SK-N-SH (cell line): Measurements from ENCODE around the gene TMEM266.

Experiments used
- CTCF ChIP-seq: fragments of 200-600 bp; sonication (generic); IDR thresholded peaks from 2 replicates; pipeline ENCODE4 v1.6.1; 2017; ENCODE audit warnings: antibody characterized with exemption, mild to moderate bottlenecking, moderate library complexity
- GATA2 ChIP-seq: sonication (generic); formaldehyde crosslinking; IDR thresholded peaks from 2 replicates; pipeline ENCODE4 v1.5.0; 2020; ENCODE audit warnings: mild to moderate bottlenecking, missing genetic modification reagents
- REST ChIP-seq: IDR thresholded peaks from 2 replicates; pipeline ENCODE4 v1.6.1; 2012; ENCODE audit warnings: mild to moderate bottlenecking, low read depth, low read length, moderate library complexity

GRCh38 chr15:76078285-76078877 is 18.6 kb downstream of the TMEM266 start:
- no peak for TF ChIP-seq REST
- TF ChIP-seq CTCF: no peak
- no peak for TF ChIP-seq GATA2 (CRISPR knock-in tag)
